GM03348 (cell line): ENCODE results near the gene RPL13.
A peak's percentile ranks its signal among the peaks of the same experiment; 100 is the strongest.
"Not testable (repeated sequence)": the region's sequence is repeated elsewhere in the genome, so short reads cannot be mapped to it uniquely, and the experiment has no call there.

Experiments
- DNase-seq: peaks from one replicate; pipeline ENCODE4 v3.0.0; 2012; ENCODE audit warnings: low spot score

The RPL13 gene

DNA sequence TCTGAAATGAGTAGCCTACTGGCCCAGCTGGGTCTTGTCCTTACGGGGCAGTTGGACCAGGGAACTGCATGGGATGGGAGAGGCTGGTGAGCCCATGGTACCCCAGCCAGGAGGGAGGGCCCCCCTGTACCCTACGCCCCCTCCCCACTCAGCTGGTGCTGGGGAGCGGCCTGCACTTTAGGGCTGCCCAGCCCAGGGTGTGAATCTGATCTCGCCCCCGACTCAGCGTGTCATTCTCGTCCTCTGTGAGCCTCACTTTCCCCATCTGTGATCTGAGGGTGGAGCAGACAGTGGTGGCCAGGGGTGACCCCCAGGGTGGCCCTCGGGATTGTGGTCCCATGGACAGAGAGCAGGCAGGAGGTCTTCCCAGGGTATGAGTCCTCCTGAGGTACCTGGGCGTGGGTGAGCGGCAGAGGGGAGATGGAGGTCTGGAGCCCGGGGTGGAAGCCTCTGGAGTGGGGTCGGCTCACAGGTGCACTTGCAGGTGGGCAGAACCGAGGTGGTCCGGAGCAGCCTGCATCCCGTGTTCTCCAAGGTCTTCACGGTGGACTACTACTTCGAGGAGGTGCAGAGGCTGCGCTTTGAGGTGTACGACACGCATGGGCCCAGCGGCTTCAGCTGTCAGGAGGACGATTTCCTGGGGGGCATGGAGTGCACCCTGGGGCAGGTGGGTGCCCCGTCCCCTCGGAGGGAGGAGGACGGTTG lies 16.7 kb downstream of the RPL13 start:
- DNase-seq = no peak

DNA sequence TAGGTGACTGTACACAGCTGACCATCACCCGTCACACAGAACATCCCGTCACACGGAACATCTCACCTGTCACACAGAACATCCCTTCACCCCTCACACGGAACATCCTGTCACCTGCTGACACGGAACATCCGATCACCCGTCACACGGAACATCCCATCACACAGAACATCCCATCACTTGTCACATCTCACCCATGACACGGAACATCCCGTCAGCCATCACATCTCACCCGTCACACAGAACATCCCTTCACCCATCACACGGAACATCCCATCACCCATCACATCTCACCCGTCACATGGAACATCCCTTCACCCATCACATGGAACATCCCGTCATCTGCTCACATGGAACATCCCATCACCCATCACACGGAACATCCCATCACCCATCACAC lies 18.9 kb downstream of the RPL13 start:
- no peak for DNase-seq

- DNase-seq = peak; percentile 95
Observed at GRCh38 chr16:89581045-89581695, 20.7 kb downstream of the RPL13 start.

DNA sequence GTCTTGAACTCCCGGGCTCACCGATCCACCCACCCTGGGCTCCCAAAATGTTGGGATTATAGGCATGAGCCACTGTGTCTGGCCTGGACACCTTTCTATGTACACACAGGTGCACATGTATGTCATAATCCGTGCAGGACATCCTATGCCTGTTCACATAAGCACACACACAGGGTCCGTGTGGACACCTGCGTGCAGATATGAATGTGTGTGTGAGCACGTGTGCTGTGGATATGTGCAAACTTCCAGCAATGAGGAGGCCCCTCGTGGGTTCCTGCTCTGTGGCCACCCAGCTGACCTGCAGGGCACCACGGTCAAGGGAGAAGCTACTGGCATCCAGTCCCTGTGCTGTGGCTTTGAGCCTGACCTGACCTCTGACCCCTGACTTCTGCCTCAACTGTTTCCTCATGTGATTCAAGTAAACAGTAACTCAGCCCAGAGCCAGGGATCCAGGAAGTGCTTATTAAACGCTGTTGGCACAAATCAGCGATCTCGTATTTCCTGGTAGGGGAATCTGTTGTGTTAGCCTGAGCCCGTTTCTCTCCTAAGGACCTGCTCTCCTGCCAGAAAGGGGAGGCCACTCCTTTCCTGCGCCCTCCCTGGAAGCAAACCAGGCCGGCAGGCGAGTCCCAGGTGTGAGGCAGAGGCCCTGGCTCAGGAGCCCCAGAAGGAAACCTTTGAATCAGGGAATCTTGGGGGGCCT lies 21.5 kb downstream of the RPL13 start:
- peak; percentile 57 for DNase-seq

DNA sequence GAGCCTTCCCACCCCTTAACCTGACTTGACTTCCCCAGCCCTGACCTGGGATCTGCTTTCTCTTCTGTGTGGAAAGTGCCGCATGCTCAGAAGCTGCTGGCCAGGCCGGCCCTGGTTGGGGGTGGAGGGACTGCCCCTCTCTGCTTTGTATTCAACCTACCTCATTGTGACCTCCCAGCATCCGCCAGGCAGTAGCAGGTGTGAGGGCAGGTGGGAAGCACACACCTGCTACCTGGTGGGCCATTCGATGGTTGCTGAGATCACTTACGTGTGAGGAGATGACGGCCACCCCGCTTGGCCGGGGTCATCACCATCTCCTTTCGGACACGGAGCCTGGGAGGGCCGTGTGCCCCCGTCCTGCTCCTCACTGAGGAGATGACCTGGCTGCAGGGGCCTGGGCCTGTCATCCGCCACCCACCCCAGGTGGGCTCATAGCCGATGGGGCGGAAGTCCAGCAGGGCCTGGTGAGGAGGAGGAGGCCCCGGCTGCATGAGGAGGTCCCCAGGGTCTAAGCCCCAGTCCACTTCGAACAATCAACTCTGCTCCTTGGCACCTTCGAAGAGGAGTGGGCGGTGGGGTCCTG lies 22.2 kb downstream of the RPL13 start:
- no peak for DNase-seq

GRCh38 chr16:89583197-89583894 lies 22.9 kb downstream of the RPL13 start:
- DNase-seq = no peak

DNA sequence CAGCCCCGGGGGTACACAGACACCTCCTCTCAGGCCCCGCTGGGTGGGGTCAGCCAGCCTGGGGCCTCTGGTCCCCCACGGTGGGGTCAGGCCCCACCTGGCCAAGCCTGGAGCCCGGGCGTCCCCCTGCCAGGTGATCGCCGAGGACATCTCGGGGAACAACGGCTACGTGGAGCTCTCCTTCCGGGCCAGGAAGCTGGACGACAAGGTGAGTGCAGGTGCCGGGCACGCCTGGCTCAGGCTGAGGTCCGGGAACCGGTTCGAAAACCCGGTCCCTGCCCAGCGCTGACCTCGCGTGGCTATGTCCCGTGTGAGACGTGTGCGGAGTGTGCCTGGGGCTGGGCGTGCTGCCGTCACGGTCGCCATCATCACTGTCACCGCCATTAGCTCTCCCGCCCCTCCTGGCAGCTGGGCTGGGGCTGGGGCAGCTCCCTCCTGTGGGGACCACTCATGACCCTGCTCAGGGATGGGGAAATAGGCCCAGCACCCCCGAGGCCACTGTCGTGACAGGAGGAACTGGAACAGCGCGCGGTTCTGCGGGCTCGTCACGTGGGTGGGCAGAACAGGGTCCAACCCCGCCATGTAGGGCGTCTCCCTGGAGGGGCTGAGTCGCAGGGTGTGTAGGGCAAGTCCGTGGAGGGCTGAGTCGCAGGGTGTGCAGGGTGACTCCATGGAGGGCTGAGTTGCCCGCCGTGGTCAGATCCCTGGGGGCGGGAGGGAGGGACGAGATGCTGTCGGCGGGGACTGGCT lies 23.6 kb downstream of the RPL13 start:
- DNase-seq = no peak

DNA sequence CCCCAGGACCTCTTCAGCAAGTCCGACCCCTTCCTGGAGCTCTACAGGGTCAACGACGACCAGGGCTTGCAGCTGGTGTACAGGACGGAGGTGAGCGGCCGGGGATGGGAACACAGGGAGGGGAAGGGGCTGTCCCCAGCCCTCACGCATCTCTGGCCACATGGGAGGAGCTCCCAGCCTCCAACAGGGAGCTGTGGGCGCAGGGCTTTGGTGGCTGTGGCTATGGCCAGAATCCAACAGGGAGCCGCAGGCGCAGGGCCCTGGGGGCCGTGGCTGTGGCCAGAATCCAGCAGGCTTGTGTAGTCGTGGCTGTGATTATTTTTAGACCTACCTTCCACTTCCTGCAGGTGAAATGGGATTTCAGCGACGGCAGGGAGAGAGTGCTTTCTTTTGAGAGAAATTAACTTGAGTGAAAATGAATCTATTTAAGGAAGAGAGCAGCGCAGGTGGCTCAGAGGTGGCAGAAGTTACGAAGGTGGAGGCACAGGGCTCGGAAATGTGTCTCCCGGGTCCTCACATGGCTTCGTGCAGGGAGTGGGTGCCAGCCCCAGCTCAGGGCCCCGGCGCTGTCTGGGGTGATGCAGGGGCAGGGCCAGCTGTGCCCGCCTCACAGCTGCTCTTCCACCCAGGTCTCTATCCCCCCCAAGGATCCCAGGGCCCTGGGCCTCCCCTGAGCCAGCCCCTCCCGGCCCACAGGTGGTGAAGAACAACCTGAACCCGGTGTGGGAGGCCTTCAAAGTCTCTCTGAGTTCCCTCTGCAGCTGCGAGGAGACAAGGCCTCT lies 24.5 kb downstream of the RPL13 start:
- DNase-seq = no peak

DNA sequence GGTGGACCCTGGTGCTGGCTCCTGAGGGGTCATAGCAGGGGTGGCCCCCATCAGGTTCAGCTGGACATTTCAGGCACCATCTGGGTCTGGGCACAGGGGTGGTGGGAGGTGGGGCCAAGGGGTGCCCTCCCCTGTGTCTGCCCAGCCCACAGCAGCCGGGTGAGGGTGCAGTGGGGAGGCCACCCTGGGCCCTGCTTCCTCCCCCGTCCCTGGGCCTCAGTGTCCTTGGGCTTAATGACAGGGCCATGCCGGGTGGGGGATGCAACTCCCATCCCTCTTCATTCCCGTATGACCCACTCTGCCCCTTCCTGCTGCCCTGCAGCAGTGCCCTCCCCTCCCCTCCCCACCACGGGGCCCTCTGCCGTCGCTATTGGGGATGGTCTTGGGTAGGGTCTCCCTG lies 25.7 kb downstream of the RPL13 start:
- no peak for DNase-seq

DNA sequence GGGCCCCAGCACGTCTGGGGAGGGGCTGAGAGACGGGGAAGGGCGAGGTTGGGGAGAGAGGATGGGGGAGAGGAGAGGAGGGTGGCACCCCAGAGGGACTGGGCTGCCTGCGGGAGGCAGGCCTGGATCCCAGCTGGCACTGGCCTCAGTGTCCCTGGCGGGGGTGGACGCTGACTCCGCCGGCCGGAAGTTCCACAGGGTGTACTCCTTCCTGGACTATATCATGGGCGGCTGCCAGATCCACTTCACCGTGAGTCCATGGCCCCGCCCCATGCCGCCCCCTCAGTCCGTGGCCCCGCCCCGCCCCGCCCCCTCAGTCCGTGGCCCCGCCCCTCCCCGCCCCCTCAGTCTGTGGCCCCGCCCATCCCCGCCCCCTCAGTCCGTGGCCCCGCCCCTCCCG lies 26.4 kb downstream of the RPL13 start:
- peak; percentile 62 for DNase-seq

DNA sequence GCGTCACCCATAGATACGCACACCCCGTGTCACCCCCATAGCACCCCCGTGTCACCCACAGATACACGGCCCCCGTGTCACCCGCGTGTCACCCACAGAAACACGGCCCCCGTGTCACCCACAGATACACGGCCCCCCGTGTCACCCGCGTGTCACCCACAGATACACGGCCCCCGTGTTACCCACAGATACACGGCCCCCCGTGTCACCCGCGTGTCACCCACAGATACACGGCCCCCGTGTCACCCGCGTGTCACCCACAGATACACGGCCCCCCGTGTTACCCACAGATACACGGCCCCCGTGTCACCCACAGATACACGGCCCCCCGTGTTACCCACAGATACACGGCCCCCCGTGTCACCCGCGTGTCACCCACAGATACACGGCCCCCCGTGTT lies 27.2 kb downstream of the RPL13 start:
- DNase-seq = not testable (repeated sequence)

DNA sequence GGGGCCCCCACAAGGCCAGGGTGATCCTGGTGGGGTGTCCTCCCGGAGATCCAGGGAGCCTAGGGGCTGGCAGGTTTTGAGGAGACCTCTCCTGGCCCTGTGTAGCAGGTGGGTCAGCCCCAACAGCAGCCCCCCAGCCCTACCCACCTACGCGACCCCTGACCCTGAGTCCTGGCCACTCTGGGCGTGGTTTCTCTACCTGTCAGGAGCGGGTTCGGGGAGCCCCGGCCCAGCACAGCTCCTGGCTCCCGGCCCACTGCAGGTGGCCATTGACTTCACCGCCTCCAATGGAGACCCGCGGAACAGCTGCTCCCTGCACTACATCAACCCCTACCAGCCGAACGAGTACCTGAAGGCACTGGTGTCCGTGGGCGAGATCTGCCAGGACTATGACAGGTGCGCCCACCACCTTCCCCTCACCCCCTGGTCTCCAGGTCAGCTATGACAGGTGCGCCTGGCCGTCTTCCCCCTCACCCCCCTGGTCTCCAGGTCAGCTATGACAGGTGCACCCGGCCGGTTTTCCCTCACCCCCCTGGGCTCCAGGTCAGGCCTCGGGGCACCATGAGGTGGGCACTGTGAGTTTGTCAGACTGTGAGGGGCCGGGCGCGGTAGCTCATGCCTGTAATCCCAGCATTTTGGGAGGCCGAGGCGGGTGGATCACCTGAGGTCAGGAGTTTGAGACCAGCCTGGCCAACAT lies 28.1 kb downstream of the RPL13 start:
- DNase-seq = no peak

- DNase-seq = no peak
Observed at GRCh38 chr16:89589241-89589926, 28.9 kb downstream of the RPL13 start.

DNA sequence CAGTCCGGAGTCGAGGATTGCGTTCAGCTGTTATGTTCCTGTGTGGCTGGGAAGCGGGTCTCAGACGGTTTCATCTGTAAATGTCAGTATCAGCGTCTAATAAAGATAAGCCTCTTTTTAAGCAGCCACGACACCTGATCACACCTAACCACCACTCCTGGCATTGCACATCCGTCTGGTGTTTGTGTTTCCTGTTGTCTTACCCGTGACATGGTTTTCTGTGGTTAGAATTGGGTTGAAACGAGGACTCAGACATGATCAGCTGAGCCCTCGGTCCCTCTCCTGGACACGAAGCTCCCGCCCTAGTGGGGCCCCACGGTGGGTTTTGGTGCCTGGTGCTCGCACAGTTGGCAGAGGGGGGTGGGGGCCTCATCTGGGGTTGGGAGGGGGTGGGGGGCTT lies 33.4 kb downstream of the RPL13 start:
- DNase-seq = no peak

- DNase-seq = no peak
Observed at GRCh38 chr16:89595330-89596060, 35.0 kb downstream of the RPL13 start.

DNA sequence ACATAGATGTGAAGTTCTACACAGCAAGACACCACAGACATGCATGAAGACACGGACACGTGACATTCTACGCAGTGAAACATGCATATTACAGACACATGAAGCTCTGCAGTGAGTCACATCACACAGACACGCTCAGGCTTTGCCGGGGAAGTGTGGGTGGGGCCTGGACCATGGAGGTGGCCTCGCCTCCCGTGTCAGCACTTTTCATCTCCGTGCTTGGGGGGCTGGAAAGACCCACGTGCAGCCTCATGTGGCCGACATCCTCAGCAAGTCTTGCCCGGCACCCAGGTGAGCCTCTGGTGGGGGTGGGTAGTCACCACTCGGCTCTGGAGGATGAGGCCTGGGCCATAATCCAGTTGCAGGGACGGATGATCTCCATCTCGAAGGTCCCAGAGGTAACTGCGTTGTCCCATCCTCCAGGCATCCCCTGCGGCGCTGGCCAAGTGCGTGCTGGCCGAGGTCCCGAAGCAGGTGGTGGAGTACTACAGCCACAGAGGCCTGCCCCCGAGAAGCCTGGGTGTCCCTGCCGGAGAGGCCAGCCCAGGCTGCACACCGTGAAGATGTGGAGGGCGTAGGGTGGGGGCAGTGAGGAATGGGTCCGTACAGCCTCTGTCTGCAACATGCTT lies 35.7 kb downstream of the RPL13 start:
- DNase-seq = no peak

DNA sequence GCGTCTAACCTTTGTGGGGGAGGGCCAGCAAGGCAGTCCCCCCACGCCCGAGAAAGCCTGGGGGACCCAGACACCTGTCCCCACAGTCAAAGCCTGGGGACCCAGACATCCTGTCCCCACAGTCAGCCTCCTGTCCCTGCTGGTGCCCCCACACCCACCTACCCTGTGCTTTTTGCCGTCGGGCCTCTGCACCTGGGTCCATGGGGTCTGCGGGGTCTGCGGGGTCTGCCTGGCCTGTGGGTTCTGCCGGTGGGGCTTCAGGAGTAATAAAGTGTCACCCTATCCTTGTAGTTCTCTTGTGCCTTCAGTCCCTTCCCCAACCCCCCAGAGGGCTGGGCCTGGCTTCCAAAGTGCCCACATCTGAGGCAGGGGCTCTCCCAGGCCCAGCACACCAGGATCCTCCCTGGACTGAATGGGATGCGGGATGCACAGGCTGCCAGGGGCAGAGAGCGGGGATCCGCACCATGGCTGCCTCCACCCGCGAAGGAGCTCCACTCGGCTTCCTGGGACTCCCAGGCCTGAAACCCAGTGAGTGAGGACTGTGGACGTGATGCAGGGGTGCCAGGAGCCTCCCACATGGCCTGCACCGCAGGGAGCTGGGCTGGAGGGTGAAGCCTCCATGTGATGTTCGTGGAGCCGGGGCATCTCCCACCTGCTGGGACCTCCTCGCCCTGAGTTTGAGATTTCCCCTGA lies 36.6 kb downstream of the RPL13 start:
- DNase-seq = no peak

- peak; percentile 52 for DNase-seq
Observed at GRCh38 chr16:89598199-89598598, 37.7 kb downstream of the RPL13 start.
